GM12875 (cell line): ENCODE results near the gene CFB.
"Not testable (repeated sequence)": the region's sequence is repeated elsewhere in the genome, so short reads cannot be mapped to it uniquely, and the experiment has no call there.

Experiments used
- H3K4me3 ChIP-seq: one replicate; pipeline ENCODE4 v1.5.1; 2011; ENCODE audit warnings: low read depth, low read length, control low read depth
- TF ChIP-seq, protein P1 (sequence below): IDR thresholded peaks from 2 replicates; pipeline ENCODE4 v1.5.1; 2011; ENCODE audit warnings: low read depth, mild to moderate bottlenecking, control low read depth, inconsistent platforms, low read length, moderate library complexity, borderline replicate concordance; ENCODE audit not compliant: insufficient read depth

The CFB gene

GRCh38 chr6:31979238-31979898, 33.5 kb downstream of the CFB start:
- TF ChIP-seq, protein P1, sequence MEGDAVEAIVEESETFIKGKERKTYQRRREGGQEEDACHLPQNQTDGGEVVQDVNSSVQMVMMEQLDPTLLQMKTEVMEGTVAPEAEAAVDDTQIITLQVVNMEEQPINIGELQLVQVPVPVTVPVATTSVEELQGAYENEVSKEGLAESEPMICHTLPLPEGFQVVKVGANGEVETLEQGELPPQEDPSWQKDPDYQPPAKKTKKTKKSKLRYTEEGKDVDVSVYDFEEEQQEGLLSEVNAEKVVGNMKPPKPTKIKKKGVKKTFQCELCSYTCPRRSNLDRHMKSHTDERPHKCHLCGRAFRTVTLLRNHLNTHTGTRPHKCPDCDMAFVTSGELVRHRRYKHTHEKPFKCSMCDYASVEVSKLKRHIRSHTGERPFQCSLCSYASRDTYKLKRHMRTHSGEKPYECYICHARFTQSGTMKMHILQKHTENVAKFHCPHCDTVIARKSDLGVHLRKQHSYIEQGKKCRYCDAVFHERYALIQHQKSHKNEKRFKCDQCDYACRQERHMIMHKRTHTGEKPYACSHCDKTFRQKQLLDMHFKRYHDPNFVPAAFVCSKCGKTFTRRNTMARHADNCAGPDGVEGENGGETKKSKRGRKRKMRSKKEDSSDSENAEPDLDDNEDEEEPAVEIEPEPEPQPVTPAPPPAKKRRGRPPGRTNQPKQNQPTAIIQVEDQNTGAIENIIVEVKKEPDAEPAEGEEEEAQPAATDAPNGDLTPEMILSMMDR, result no peak

GRCh38 chr6:31980195-31980876, 34.4 kb downstream of the CFB start:
- not testable (repeated sequence) for H3K4me3 ChIP-seq

More at GRCh38 chr6:31979238-31979898, 33.5 kb downstream of the CFB start:
- no peak overlapping the region for H3K4me3 ChIP-seq

- H3K4me3 ChIP-seq, result not testable (repeated sequence)
These were observed 35.1 kb downstream of the CFB start for GRCh38 chr6:31980998-31981397.

GRCh38 chr6:31981744-31982143, 35.8 kb downstream of the CFB start, which contains the start of gene C4A:
Gene C4A, plus strand, starts transcription at chr6:31982057. Its CDS starts 51 bp downstream, at chr6:31982108.
- not testable (repeated sequence) for H3K4me3 ChIP-seq

- H3K4me3 ChIP-seq, result not testable (repeated sequence)
These were observed 43.5 kb downstream of the CFB start for GRCh38 chr6:31989363-31989762.

GRCh38 chr6:31994421-31994820, 48.5 kb downstream of the CFB start:
- H3K4me3 ChIP-seq, result not testable (repeated sequence)

- not testable (repeated sequence) for H3K4me3 ChIP-seq
These were observed 50.5 kb downstream of the CFB start for GRCh38 chr6:31996385-31996784.
